ENCODE measurements around the gene VEGFB. TPM values are rescaled to one million over a fixed set of nuclear protein-coding genes. Genes with fewer than 3 reads are reported as not detected.

VEGFB gene
- total and polyA plus RNA-seq, 7 donors = 23.4 to 117 (median 94.9) TPM

GRCh38 chr11:64227405-64227956, 6.9 kb upstream of the VEGFB start:
- intact Hi-C loops (cut with DNase I) = loop anchor here (5.0 kb wide), 1 partner anchor 40 kb away; the partner anchor contains the start of gene STIP1
- H3K4me3 ChIP-seq = peak overlapping the region in 2 of 4 donors; percentile 71 to 89
- H3K4me1 ChIP-seq = peaks cover 0 to 60% (median 49%) of the 10 kb centered on the region in 4 donors
- TF ChIP-seq POLR2AphosphoS5 (IDR thresholded peaks at IDR 0.05) = no peak
- TF ChIP-seq CTCF (IDR thresholded peaks at IDR 0.05) = no peak
- TF ChIP-seq EP300 (IDR thresholded peaks at IDR 0.05) = no peak
- TF ChIP-seq POLR2A (IDR thresholded peaks at IDR 0.05) = no peak
- H3K27me3 ChIP-seq = no peaks in the 10 kb centered on the region
- H3K36me3 ChIP-seq = peaks cover 0 to 7% (median 0%) of the 10 kb centered on the region in 4 donors
- DNase-seq = peak; percentile 64
- 74 to 83% methylated on average over 3 of the region's 3 CpGs for WGBS, 2 donors
- H3K9me3 ChIP-seq = no peaks in the 10 kb centered on the region
- H3K27ac ChIP-seq = peak overlapping the region; percentile 89 to 94 (median 92)

DNA sequence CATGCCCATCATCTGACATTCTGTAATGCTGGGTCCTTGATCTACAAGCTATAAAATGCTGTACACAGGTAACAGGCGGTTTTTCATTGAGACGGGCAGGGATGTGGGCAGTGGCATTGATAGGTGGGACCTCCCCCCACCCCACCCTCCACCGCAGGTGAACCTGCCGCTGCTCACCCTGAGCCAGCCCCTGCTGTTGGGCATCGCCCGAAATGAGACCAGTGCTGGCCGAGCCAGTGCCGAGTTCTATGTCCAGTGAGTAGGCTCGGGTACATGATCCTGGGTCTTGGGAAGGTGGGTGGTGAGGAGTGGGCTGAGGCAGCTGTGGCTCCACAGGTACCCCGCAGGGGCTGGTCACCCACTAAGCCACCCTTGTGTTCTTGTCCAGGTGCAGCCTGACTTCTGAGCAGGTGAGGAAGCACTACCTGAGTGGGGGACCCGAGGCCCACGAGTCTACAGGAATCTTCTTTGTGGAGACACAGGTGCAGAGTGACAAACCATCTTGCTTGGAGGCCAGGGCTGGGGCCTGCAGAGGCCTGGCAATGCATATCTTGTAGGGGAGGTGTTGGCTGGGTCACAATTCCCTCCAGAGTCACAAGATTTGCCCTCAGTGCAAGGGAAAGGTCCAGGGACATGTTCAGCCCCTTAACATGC, 5.2 kb upstream of the VEGFB start:
- Histone ChIP-seq H3K9me3 (no peaks in the 10 kb centered on the region), H3K4me3 (peak overlapping the region in 2 of 4 donors; percentile 70 to 82), H3K4me1 (peaks cover 0 to 75% (median 60%) of the 10 kb centered on the region in 4 donors), H3K27me3 (no peaks in the 10 kb centered on the region), H3K27ac (peak overlapping the region; percentile 95 to 98 (median 96)), H3K36me3 (peaks cover 0 to 3% (median 0%) of the 10 kb centered on the region in 4 donors)
- 87 to 89% methylated on average over 12 of the region's 12 CpGs for WGBS, 2 donors
- DNase-seq = no peak
- intact Hi-C loops (cut with DNase I) = loop anchor here (5.0 kb wide), 1 partner anchor 42 kb away; the partner anchor contains the start of gene STIP1
- TF ChIP-seq EP300 (IDR thresholded peaks at IDR 0.05) = no peak
- TF ChIP-seq CTCF (IDR thresholded peaks at IDR 0.05) = no peak
- no peak for TF ChIP-seq POLR2AphosphoS5 (IDR thresholded peaks at IDR 0.05)
- no peak for TF ChIP-seq POLR2A (IDR thresholded peaks at IDR 0.05)

DNA sequence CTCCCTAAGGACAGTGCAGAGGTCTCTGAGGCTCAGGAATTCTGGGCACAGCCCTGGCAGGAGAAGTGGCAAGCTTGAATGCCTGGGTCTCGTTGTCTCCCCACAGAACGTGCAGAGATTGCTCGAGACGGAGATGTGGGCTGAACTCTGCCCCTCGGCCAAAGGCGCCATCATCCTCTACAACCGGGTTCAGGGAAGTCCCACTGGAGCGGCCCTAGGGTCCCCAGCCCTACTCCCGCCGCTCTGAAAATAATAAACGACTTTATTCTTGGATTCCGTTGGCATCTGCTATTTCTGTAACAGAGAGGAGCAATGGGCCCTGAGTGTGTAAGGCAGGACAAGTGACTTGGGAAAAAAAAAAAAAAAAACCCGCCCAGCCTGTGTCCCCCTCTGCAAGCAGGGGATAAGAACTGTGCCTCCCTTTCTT, 4.6 kb upstream of the VEGFB start:
- Histone ChIP-seq H3K27me3 (no peaks in the 10 kb centered on the region), H3K27ac (peak overlapping the region; percentile 95 to 98 (median 96)), H3K4me1 (peaks cover 0 to 74% (median 59%) of the 10 kb centered on the region in 4 donors), H3K4me3 (peak overlapping the region; percentile 57 to 82 (median 76)), H3K9me3 (no peaks in the 10 kb centered on the region), H3K36me3 (no peaks in the 10 kb centered on the region)
- no peak for DNase-seq
- 38 to 50% methylated on average over 13 of the region's 13 CpGs for WGBS, 2 donors
- no peak for TF ChIP-seq POLR2A (IDR thresholded peaks at IDR 0.05)
- TF ChIP-seq CTCF (IDR thresholded peaks at IDR 0.05) = no peak
- no peak for TF ChIP-seq EP300 (IDR thresholded peaks at IDR 0.05)
- no peak for TF ChIP-seq POLR2AphosphoS5 (IDR thresholded peaks at IDR 0.05)
- intact Hi-C loops (cut with DNase I) = loop anchor here (5.0 kb wide), 1 partner anchor 42 kb away; the partner anchor contains the start of gene STIP1

DNA sequence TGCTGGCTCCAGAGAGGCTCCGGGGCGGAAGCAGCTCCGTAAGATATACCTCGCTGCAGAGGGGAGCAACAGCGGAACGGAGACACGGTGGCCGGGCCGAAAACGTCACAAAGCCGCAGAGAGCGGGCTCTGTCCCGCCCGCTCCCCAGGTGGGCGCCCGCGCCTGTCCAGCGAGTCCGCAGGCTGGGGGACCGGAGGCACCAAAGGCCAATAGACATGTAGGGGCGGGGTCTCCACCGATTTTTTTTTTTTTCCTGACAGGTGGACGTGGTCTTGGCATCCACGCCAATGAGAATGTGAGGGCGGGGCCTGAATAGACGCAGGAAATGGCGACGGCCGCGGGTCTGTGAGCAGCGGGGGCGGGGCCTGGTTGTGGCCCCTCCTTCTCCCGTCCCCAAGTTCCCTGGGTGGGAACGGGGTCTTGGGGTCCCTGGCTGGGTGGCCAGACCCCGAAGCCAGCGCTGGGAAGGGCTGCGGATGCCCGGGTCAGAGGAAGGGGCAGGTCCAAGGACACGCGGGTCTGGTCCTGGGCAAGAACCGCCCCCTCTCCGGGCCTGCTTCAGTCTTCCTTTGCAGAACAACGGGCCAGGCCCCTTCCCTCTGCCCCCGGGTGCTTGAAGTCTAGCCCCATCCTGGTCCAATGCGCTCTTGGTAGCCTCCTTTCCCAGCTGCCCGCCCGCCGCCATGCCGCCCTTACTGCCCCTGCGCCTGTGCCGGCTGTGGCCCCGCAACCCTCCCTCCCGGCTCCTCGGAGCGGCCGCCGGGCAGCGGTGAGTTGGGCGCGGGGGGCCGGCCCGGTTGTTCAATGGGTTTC, 4.0 kb upstream of the VEGFB start, which contains the start of gene DNAJC4:
Gene DNAJC4, plus strand, starts transcription at position 378 of the 814 bp plus-strand sequence. Its CDS starts 307 bp downstream, at position 685.
- H3K9me3 ChIP-seq = no peaks in the 10 kb centered on the region
- H3K27ac ChIP-seq = peak within 1 kb of the TSS; percentile 95 to 98 (median 96)
- no peaks in the 10 kb centered on the region for H3K36me3 ChIP-seq
- peak within 1 kb of the TSS; percentile 57 to 82 (median 76) for H3K4me3 ChIP-seq
- peaks cover 0 to 72% (median 58%) of the 10 kb centered on the region in 4 donors for H3K4me1 ChIP-seq
- TF ChIP-seq POLR2A (IDR thresholded peaks at IDR 0.05) = peak; percentile 27 to 58
- TF ChIP-seq CTCF (IDR thresholded peaks at IDR 0.05) = no peak
- TF ChIP-seq POLR2AphosphoS5 (IDR thresholded peaks at IDR 0.05) = peak; percentile 63 to 76 (median 70)
- 0 to 1% methylated on average over 62 of the region's 62 CpGs for WGBS, 2 donors
- intact Hi-C loops (cut with DNase I) = no loop called here
- peak; percentile 96 for DNase-seq
- no peaks in the 10 kb centered on the region for H3K27me3 ChIP-seq

Data from sigmoid colon (tissue), 7 donors.